ENCODE data around the gene DCAF15.

Gene DCAF15

GRCh38 chr19:13975870-13976269 is 23.6 kb downstream of the DCAF15 start:
- no peak for TF ChIP-seq ZFX (IDR thresholded peaks at IDR 0.05)
- TF ChIP-seq CTCF (conservative IDR thresholded peaks at IDR 0.05): no peak
- no peak overlapping the region for H3K27ac ChIP-seq

GRCh38 chr19:13976446-13976845 is 24.1 kb downstream of the DCAF15 start:
- no peak overlapping the region for H3K27ac ChIP-seq

GRCh38 chr19:13977803-13978202 is 25.5 kb downstream of the DCAF15 start:
- no peak overlapping the region for H3K27ac ChIP-seq
- TF ChIP-seq ZFX (IDR thresholded peaks at IDR 0.05) (no peak), CTCF (conservative IDR thresholded peaks at IDR 0.05) (no peak)

More at GRCh38 chr19:13976446-13976845, 24.1 kb downstream of the DCAF15 start:
- no peak for TF ChIP-seq ZFX (IDR thresholded peaks at IDR 0.05)

- TF ChIP-seq ZFX (IDR thresholded peaks at IDR 0.05) (no peak), CTCF (conservative IDR thresholded peaks at IDR 0.05) (no peak)
- H3K27ac ChIP-seq: no peak overlapping the region
Observed at GRCh38 chr19:13978351-13979243, 26.3 kb downstream of the DCAF15 start.

- no peak for TF ChIP-seq CTCF (conservative IDR thresholded peaks at IDR 0.05)
- no peak for TF ChIP-seq ZFX (IDR thresholded peaks at IDR 0.05)
- H3K27ac ChIP-seq: no peak overlapping the region
Observed at GRCh38 chr19:13979244-13979615, 26.9 kb downstream of the DCAF15 start.

GRCh38 chr19:13979686-13980085 is 27.4 kb downstream of the DCAF15 start:
- no peak overlapping the region for H3K27ac ChIP-seq
- TF ChIP-seq ZFX (IDR thresholded peaks at IDR 0.05): no peak

GRCh38 chr19:13980340-13980739 is 28.0 kb downstream of the DCAF15 start:
- no peak for TF ChIP-seq CTCF (conservative IDR thresholded peaks at IDR 0.05)
- no peak for TF ChIP-seq ZFX (IDR thresholded peaks at IDR 0.05)
- no peak overlapping the region for H3K27ac ChIP-seq

GRCh38 chr19:13981021-13981420 is 28.7 kb downstream of the DCAF15 start:
- TF ChIP-seq CTCF (conservative IDR thresholded peaks at IDR 0.05) (no peak), ZFX (IDR thresholded peaks at IDR 0.05) (no peak)
- H3K27ac ChIP-seq: no peak overlapping the region

All from C4-2B (cell line).